ENCODE results near the gene ANK2.

DNA sequence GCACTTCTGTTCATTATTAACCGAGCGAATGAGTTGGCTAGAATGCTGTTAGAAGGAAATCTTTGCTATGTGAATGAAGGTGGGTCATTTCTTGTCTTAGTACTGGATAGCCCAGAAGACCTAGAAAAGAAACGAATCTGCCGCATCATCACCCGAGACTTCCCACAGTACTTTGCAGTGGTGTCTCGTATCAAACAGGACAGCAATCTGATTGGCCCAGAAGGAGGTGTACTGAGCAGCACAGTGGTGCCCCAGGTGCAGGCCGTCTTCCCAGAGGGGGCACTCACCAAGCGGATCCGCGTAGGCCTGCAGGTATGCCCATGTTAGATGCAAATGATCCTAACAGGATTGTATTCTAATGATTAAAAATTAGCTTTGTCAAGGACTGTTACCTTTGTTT lies 286.3 kb downstream of the ANK2 start:
- TF ChIP-seq, protein P1, sequence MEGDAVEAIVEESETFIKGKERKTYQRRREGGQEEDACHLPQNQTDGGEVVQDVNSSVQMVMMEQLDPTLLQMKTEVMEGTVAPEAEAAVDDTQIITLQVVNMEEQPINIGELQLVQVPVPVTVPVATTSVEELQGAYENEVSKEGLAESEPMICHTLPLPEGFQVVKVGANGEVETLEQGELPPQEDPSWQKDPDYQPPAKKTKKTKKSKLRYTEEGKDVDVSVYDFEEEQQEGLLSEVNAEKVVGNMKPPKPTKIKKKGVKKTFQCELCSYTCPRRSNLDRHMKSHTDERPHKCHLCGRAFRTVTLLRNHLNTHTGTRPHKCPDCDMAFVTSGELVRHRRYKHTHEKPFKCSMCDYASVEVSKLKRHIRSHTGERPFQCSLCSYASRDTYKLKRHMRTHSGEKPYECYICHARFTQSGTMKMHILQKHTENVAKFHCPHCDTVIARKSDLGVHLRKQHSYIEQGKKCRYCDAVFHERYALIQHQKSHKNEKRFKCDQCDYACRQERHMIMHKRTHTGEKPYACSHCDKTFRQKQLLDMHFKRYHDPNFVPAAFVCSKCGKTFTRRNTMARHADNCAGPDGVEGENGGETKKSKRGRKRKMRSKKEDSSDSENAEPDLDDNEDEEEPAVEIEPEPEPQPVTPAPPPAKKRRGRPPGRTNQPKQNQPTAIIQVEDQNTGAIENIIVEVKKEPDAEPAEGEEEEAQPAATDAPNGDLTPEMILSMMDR (IDR thresholded peaks at IDR 0.05), result no peak
- no peak for TF ChIP-seq POLR2A (IDR thresholded peaks at IDR 0.05)
